Fibroblast of skin of abdomen (primary cell): Measurements from ENCODE around the gene SNTG2.

Experiments used
- DNase-seq: peaks from one replicate; pipeline ENCODE4 v3.0.0-alpha.2; 2013

SNTG2 gene

GRCh38 chr2:1294900-1295299 lies 344.3 kb downstream of the SNTG2 start:
- DNase-seq: no peak

- DNase-seq: no peak
Observed at GRCh38 chr2:1295740-1296139, 345.1 kb downstream of the SNTG2 start.

DNA sequence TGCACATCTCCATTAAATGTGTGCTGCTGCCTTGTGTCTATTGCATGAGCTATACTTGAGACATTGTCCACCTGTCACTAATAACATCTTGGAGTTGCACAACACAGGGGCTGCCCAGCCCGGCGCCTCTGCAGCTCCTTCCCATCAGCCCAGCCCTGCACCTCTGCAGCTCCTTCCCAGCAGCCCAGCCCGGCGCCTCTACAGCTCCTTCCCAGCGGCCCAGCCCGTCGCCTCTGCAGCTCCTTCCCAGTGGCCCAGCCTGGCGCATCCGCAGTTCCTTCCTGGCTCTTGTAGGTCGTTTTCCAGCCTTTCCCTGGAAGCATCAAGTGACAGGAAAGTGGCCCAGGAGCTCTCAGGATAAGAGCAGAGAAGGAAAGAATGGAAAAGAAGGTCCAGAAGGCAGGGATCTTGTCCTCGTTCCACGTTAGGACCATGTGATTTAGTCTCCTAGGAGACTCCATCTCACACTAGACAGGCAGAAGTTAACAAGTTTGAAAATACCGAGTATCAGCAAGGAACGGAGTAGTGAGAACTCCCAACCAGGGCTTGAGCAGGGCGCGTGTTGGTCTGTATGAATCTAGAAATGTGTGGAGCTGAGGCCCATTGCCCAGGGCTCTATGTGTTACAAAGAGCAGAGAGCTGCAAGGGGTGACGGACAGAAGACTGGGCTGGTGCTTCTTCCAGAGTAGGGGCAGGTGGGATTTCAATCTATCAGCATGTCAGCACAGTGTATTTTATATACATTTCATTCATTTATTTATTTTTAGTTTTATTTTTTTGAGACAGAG lies 346.9 kb downstream of the SNTG2 start:
- no peak for DNase-seq

DNA sequence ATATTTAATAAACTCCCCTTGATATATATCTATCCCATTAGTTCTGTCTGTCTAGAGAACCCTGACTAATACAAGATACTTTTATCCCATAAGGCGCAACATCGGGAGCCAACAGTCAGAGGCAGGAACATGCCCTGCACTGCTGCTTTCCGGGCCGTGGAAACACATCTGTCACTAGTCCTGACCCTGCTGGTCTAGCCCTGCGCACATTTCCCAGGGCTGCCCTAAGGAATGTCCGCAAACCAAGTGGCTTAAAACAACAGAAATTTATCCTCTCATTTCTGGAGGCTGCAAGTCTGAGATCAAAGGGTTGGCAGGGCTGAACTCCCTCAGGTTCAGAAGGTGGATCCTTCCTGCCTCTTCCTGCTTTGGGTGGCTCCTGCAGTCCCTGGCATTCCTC lies 348.4 kb downstream of the SNTG2 start:
- no peak for DNase-seq

GRCh38 chr2:1300284-1300683 lies 349.6 kb downstream of the SNTG2 start:
- no peak for DNase-seq

DNA sequence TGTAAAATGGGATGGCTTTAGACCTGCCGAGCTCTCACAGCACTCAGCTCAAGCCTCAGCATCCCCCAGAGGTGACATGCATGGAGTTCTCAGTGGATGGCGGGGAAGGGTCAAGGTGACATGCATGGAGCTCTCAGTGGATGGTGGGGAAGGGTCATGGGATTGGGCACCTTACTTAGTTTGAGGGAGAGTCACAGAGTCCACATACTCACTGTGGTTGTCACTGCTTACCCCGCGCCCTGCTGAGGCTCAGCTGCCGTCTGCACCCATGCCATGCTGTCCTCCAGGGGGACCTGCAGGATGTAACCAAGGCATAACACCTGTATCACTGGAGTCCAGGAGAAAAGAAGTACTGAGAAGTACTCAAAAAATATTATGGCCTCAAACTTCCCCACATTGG lies 350.4 kb downstream of the SNTG2 start:
- DNase-seq: no peak

- no peak for DNase-seq
Observed at GRCh38 chr2:1305342-1306013, 354.8 kb downstream of the SNTG2 start.

DNA sequence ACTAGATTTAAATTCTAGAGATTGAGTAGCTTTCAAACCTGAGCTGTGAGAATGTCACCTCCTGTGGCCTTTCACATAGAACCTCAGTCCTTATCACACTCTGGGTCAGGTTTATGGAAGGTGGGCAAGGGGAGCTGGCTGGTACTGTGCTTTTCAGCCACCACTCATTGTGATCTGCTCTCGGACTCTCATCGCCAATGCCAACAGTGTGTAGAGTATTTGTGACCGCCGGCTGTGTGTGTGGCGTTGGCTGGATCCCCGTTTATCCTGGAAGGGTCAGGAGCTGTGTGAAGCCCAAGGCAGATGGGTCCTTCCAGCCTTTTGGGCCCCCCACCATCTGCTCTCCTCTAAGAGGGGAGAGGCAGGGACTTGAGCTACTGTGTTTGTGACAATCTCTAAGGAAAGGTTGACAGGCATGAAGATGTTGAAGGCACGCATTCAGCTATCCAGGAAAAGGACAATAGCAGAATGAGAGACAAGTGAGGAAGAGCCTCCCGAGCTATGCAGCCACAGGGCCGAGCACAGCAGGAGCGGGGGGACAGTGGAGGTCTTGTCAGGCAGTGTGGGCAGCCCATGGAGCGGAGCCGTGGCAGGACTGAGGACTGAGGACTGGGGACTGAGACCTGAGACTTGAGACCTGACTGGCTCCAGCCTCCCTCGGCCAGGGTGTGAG lies 355.5 kb downstream of the SNTG2 start:
- DNase-seq: no peak

DNA sequence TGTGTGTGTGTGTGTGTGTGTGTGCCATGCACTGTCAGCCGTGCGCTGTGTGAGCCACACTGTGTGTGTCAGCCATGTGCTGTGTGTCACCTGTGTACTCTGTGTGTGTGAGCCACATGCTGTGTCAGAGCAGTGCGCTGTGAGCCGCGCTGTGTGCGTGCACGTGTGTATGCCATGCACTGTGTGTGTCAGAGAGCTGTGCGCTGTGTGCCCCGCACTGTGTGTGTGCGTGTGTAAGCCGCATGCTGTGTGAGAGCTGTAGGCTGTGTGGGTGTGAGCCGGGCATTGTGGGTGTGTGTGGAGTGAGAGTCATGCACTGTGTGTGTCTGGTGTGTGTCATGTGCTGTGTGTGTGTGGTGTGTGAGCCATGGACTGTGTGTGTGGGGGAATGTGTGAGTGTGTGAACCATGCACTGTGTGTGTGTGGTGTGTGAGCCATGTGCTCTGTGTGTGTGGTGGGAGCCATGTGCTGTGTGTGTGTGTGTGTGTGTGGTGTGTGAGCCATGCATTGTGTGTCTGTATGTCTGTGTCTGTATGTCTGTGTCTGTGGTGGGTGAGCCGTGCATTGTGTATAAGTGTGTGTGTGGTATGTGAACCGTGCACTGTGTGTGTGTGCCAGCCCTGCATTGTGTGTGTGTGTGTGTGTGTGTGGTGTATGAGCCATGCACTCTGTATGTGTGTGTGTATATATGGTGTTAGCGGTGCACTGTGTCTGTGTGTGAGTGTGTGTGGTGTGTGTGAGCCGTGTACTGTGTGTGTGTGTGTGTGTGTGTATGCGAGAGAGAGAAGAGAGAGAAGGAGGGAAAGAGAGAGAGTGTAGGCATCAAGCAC lies 356.3 kb downstream of the SNTG2 start:
- DNase-seq: no peak

- no peak for DNase-seq
Observed at GRCh38 chr2:1307670-1308069, 357.0 kb downstream of the SNTG2 start.

- DNase-seq: no peak
Observed at GRCh38 chr2:1308678-1309077, 358.0 kb downstream of the SNTG2 start.

DNA sequence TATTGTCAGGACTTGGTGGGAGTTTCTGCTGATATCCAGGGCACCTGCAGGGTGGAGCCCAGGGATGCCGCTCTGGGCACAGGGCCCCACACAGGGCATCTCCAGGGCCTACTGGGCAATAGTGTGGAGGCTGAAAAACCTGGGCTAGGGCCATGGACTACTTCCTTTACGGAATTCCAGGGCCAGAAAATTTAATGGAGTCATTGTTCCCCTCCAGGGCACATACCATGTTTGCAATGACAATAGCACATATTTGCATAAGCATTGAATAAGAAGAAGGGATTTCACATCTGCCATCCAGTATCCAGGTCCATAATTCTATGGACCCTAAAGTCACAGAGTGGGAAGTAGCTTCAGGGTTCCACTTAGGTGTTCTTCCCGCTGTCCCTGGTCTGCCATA lies 358.9 kb downstream of the SNTG2 start:
- DNase-seq: no peak

DNA sequence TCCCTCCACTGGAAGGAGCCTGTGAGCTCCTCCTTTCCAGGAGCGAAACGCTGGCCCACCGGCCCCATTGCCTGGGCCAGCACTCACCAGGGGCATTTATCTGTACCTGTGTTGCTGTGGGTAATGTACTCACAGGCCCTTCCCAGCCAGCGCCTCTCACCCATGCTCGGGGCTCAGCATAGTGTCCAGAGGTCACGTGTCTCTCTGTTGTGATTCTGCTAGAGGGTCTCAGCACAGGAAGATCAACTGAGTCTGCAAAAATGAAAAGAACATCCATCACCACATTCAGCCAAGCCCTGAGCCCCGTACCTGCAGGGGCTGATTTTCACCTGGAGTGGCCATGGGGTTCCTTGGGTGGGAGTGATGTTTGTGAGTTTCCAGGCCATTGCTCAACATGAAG lies 359.6 kb downstream of the SNTG2 start:
- DNase-seq: no peak

- no peak for DNase-seq
Observed at GRCh38 chr2:1310866-1311265, 360.2 kb downstream of the SNTG2 start.

GRCh38 chr2:1313240-1313924 lies 362.7 kb downstream of the SNTG2 start:
- no peak for DNase-seq

DNA sequence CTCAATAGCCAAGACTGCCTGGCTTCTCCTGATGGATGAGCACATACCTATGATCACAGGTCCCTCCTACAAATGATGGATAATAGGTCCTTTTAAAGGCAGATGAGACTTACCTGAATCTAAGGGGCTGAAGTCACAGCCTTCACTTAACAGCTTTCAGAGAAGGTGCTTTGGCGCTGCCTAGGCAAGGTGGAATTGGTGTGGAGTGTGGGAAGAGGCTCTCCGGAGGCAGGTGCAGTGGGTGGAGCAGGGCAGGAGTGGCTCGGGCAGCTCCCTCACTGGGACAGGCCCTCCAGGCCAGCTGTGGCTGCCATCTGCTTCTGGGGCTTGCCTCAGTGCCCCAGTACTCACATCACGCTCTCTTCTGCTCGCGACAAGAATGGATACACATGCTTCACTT lies 363.6 kb downstream of the SNTG2 start:
- no peak for DNase-seq

DNA sequence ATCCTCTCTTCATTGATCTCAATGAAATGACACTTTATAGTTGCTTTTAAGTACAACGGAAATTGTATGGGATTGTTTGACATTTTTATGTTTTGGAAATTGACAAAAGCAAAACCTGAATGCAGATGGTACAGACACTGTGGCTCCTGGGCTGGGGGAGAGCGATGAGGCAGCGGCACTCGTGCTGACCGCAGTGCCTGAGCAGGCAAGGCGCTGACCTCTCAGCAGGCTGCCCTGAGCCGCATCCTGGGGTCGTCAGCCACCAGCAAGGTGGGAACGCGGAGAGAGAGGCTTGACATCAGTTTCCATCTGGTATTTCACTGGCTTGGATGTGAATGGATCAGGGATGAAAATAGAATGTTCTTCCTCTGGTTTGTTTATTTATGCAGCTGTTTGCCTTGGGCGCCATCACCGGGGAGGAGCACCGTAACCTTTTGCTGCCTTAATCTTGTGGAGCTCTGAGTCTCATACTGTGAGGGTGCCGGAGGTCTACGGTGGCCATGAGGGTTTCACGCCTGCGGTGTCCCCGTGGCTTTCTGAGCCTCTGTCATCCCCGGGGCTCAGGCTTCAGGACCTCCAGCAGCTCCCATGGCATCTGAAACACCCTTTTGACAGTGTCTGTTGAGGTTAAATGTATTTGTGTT lies 367.8 kb downstream of the SNTG2 start:
- no peak for DNase-seq

DNA sequence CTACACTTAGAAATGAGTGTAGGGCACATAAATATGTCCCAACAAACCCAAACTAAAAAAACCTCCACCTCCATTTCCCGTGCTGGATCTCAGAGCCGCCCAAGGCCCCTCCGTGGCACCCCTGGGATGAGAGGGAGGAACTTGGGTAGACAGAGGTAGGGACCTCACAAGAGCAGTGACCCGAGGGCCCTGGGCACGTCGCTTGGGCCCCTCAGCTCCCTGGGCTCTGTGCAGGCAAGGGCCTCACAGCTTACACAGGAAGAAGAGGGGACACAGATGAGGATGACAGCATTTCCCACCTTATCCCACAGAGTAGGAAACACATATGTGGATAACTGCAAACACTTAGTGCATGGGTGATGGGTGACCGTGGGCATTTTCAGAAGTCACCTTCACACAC lies 368.7 kb downstream of the SNTG2 start:
- no peak for DNase-seq

- no peak for DNase-seq
Observed at GRCh38 chr2:1321321-1321720, 370.7 kb downstream of the SNTG2 start.

GRCh38 chr2:1324884-1325283 lies 374.2 kb downstream of the SNTG2 start:
- DNase-seq: no peak

- no peak for DNase-seq
Observed at GRCh38 chr2:1328684-1329083, 378.0 kb downstream of the SNTG2 start.
